ENCODE measurements around the gene PRX. TPM values are rescaled to one million over a fixed set of nuclear protein-coding genes. Genes with fewer than 3 reads are reported as not detected.
A peak's percentile ranks its signal among the peaks of the same experiment; 100 is the strongest.

The PRX gene
- total and polyA plus RNA-seq, 2 of the 13 experiments (the other 11 are each of a cell fraction or from before 2014, with no cell fraction given) = 0.66 TPM

DNA sequence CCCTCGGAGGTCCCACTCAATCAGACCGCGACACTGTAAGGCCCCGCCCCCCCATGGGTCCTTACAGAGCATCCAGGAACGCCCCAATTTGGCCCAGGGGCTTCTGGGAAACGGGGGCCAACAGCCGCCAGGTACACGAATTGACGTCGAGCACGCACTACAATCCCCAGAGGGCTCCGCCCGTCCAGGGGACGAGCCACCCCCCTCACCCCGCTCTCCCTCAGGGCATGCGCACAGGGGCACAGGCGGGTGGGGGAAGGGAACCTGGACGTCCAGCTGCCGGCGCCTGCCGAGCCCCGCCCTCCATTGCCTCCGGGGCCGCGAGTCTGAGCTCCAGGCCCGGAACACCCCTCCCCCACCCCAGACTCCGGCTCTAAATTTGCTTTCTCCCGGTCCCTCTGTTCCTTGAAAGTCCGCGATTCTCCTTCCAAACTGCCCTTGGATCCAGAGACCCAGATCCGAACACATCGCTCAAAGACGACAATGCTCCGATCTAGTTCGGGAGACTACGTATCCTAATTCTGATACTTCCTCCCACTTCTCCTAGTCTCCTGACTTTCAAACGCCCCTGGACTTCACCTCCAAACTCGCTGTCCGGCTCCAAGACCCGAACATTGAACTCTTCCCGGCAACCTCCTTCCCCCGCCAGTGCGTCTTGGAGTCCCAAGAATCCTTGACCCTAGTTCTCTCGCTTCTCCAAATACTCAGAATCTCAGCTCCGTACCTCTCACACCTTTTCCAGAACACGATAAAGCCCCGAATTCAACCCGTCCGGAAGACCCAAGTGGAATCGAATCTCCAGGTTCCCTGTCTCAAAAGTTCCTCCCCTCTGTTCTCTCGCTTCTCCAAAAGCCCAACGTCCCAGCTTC, 30.2 kb upstream of the PRX start (continued):
- TF ChIP-seq, protein P1, sequence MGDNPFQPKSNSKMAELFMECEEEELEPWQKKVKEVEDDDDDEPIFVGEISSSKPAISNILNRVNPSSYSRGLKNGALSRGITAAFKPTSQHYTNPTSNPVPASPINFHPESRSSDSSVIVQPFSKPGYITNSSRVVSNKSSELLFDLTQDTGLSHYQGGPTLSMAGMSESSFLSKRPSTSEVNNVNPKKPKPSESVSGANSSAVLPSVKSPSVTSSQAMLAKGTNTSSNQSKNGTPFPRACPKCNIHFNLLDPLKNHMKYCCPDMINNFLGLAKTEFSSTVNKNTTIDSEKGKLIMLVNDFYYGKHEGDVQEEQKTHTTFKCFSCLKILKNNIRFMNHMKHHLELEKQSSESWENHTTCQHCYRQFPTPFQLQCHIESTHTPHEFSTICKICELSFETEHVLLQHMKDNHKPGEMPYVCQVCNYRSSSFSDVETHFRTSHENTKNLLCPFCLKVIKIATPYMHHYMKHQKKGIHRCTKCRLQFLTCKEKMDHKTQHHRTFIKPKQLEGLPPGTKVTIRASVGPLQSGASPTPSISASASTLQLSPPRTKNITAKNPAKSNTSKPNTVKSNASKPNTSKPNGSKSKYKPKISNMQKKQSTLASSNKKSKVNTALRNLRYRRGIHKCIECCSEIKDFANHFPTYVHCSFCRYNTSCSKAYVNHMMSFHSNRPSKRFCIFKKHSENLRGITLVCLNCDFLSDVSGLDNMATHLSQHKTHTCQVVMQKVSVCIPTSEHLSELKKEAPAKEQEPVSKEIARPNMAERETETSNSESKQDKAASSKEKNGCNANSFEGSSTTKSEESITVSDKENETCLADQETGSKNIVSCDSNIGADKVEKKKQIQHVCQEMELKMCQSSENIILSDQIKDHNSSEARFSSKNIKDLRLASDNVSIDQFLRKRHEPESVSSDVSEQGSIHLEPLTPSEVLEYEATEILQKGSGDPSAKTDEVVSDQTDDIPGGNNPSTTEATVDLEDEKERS (CRISPR knock-in tag; IDR thresholded peaks at IDR 0.05) = no peak
- no peak for TF ChIP-seq ZNF33A (CRISPR knock-in tag; IDR thresholded peaks at IDR 0.05; ENCODE audit: borderline replicate concordance)
- no peak for TF ChIP-seq EHMT2 (IDR thresholded peaks at IDR 0.05; ENCODE audit: borderline replicate concordance, low read depth, low read length)
- TF ChIP-seq STAG1 (CRISPR knock-in tag; IDR thresholded peaks at IDR 0.05) = peak; percentile 7; the same call in 1 of the 2 replicates
- no peak; the same call in 1 of the 2 replicates for TF ChIP-seq BORCS8-MEF2B (CRISPR knock-in tag; IDR thresholded peaks at IDR 0.05)
- TF ChIP-seq, protein P2, sequence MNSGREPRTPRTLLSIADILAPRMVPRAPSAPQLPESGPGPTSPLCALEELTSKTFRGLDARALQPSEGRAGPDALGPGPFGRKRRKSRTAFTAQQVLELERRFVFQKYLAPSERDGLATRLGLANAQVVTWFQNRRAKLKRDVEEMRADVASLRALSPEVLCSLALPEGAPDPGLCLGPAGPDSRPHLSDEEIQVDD (CRISPR knock-in tag; IDR thresholded peaks at IDR 0.05; ENCODE audit: borderline replicate concordance) = no peak
- no peak for TF ChIP-seq ZNF83 (CRISPR knock-in tag; IDR thresholded peaks at IDR 0.05; ENCODE audit: borderline replicate concordance)
- TF ChIP-seq ZFX (CRISPR knock-in tag; IDR thresholded peaks at IDR 0.05; ENCODE audit: low read depth) = peak; percentile 14; the same call in 1 of the 2 replicates
- no peak for TF ChIP-seq KAT2B (IDR thresholded peaks at IDR 0.05; ENCODE audit: borderline replicate concordance, low read depth, low read length)
- TF ChIP-seq ZNF816 (CRISPR knock-in tag; IDR thresholded peaks at IDR 0.05; ENCODE audit: borderline replicate concordance) = no peak
- TF ChIP-seq ZNF124 (CRISPR knock-in tag; IDR thresholded peaks at IDR 0.05) = no peak
- TF ChIP-seq ZFP90 (CRISPR knock-in tag; IDR thresholded peaks at IDR 0.05; ENCODE audit: borderline replicate concordance) = no peak
- no peak for TF ChIP-seq ZNF720 (CRISPR knock-in tag; IDR thresholded peaks at IDR 0.05)
- TF ChIP-seq, protein P3, sequence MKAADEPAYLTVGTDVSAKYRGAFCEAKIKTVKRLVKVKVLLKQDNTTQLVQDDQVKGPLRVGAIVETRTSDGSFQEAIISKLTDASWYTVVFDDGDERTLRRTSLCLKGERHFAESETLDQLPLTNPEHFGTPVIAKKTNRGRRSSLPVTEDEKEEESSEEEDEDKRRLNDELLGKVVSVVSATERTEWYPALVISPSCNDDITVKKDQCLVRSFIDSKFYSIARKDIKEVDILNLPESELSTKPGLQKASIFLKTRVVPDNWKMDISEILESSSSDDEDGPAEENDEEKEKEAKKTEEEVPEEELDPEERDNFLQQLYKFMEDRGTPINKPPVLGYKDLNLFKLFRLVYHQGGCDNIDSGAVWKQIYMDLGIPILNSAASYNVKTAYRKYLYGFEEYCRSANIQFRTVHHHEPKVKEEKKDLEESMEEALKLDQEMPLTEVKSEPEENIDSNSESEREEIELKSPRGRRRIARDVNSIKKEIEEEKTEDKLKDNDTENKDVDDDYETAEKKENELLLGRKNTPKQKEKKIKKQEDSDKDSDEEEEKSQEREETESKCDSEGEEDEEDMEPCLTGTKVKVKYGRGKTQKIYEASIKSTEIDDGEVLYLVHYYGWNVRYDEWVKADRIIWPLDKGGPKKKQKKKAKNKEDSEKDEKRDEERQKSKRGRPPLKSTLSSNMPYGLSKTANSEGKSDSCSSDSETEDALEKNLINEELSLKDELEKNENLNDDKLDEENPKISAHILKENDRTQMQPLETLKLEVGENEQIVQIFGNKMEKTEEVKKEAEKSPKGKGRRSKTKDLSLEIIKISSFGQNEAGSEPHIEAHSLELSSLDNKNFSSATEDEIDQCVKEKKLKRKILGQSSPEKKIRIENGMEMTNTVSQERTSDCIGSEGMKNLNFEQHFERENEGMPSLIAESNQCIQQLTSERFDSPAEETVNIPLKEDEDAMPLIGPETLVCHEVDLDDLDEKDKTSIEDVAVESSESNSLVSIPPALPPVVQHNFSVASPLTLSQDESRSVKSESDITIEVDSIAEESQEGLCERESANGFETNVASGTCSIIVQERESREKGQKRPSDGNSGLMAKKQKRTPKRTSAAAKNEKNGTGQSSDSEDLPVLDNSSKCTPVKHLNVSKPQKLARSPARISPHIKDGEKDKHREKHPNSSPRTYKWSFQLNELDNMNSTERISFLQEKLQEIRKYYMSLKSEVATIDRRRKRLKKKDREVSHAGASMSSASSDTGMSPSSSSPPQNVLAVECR (CRISPR knock-in tag; IDR thresholded peaks at IDR 0.05; ENCODE audit: borderline replicate concordance) = peak; percentile 66; the same call in 1 of the 2 replicates
- TF ChIP-seq GTF3A (CRISPR knock-in tag; conservative IDR thresholded peaks at IDR 0.05) = no peak
- TF ChIP-seq JARID2 (CRISPR knock-in tag; IDR thresholded peaks at IDR 0.05; ENCODE audit: insufficient replicate concordance) = no peak
- TF ChIP-seq, protein P4, sequence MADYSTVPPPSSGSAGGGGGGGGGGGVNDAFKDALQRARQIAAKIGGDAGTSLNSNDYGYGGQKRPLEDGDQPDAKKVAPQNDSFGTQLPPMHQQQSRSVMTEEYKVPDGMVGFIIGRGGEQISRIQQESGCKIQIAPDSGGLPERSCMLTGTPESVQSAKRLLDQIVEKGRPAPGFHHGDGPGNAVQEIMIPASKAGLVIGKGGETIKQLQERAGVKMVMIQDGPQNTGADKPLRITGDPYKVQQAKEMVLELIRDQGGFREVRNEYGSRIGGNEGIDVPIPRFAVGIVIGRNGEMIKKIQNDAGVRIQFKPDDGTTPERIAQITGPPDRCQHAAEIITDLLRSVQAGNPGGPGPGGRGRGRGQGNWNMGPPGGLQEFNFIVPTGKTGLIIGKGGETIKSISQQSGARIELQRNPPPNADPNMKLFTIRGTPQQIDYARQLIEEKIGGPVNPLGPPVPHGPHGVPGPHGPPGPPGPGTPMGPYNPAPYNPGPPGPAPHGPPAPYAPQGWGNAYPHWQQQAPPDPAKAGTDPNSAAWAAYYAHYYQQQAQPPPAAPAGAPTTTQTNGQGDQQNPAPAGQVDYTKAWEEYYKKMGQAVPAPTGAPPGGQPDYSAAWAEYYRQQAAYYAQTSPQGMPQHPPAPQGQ (CRISPR knock-in tag; IDR thresholded peaks at IDR 0.05; ENCODE audit: borderline replicate concordance) = no peak

Data from HepG2 (cell line).